ENCODE measurements around the gene R3HCC1L.

DNA sequence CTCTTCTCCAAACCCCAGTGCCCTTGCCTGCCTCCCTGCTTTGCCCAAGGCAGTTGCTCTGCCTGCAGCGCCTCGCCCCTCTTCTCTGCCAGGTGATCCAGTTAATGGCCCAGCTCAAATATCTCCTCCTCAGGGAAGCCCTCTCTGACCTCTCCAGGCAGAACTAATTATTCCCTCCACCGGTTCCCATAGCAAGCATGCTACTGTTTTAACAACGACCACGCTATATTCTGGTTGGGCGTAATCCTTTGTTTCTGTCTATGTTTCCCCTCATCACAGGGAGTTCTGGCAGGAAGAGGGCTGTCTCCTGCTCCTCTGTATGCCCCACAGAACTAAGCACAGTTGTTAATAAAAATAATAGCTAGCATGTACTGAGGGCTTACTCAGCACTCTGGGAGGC lies 36.8 kb upstream of the R3HCC1L start:
- TF ChIP-seq CTCF (IDR thresholded peaks at IDR 0.05) (no peak), EZH2 (IDR thresholded peaks at IDR 0.05; ENCODE audit: borderline replicate concordance, insufficient read depth, low read depth, low read length, poor library complexity, severe bottlenecking) (no peak)
